Fibroblast of lung (primary cell): ENCODE measurements around the gene BAD. TPM values are rescaled to one million over a fixed set of nuclear protein-coding genes. Genes with fewer than 3 reads are reported as not detected.
"Not testable (repeated sequence)": the region's sequence is repeated elsewhere in the genome, so short reads cannot be mapped to it uniquely, and the experiment has no call there.

Source experiments
- DNase-seq, 2 donors: peaks; one replicate each; pipeline versions ENCODE4 v3.0.0 to v3.0.0-alpha.2; 2010; ENCODE audit warnings: low read depth in 2 of 2
- H2AFZ ChIP-seq: 2 replicates; pipeline ENCODE4 v1.5.1; 2012; ENCODE audit warnings: low read length, control low read depth, inconsistent platforms
- H3K27ac ChIP-seq: 2 replicates; pipeline ENCODE4 v1.5.1; 2011; ENCODE audit warnings: low read length, control low read depth; ENCODE audit not compliant: insufficient read depth
- H3K27me3 ChIP-seq: 2 replicates; pipeline ENCODE4 v1.5.1; 2011; ENCODE audit warnings: mild to moderate bottlenecking, low read length; ENCODE audit not compliant: control insufficient read depth, insufficient read depth
- H3K36me3 ChIP-seq: 2 replicates; pipeline ENCODE4 v1.5.1; 2011; ENCODE audit warnings: low read length; ENCODE audit not compliant: control insufficient read depth, insufficient read depth
- H3K4me1 ChIP-seq: 2 replicates; pipeline ENCODE4 v1.5.1; 2011; ENCODE audit warnings: low read length; ENCODE audit not compliant: control insufficient read depth, insufficient read depth; ENCODE audit errors: extremely low read depth
- H3K4me2 ChIP-seq: 2 replicates; pipeline ENCODE4 v1.5.1; 2011; ENCODE audit warnings: low read length, control low read depth; ENCODE audit not compliant: insufficient read depth; ENCODE audit errors: extremely low read depth
- H3K4me3 ChIP-seq, 4 experiments: fragments of 200-600 bp in 1 of 4; sonication (generic) in 1 of 4; replicated peaks in 1 of 4; 2 replicates each; pipeline ENCODE4 v1.5.1; 2011 to 2016; ENCODE audit warnings: low read length in 4 of 4, low read depth in 3 of 4, mild to moderate bottlenecking in 3 of 4, control low read depth in 2 of 4, inconsistent platforms in 1 of 4, mixed read lengths in 1 of 4; ENCODE audit not compliant: insufficient read depth in 1 of 4; ENCODE audit errors: control extremely low read depth in 1 of 4
- H3K79me2 ChIP-seq: 2 replicates; pipeline ENCODE4 v1.5.1; 2012; ENCODE audit warnings: mild to moderate bottlenecking, low read length, inconsistent platforms; ENCODE audit not compliant: control insufficient read depth, insufficient read depth
- H3K9ac ChIP-seq: 2 replicates; pipeline ENCODE4 v1.5.1; 2011; ENCODE audit warnings: mild to moderate bottlenecking, low read length, control low read depth; ENCODE audit not compliant: insufficient read depth
- H3K9me3 ChIP-seq: 2 replicates; pipeline ENCODE4 v1.5.1; 2012; ENCODE audit warnings: low read depth, low read length; ENCODE audit not compliant: control insufficient read depth, insufficient read depth
- H4K20me1 ChIP-seq: 2 replicates; pipeline ENCODE4 v1.5.1; 2011; ENCODE audit warnings: low read length; ENCODE audit not compliant: control insufficient read depth, insufficient read depth; ENCODE audit errors: extremely low read depth
- EZH2 ChIP-seq: IDR thresholded peaks from 2 replicates; pipeline ENCODE4 v1.5.1; 2012; ENCODE audit warnings: low read length, control low read depth, mild to moderate bottlenecking; ENCODE audit errors: missing control alignments
- polyA plus RNA-seq, 2 donors: library from polyadenylated mRNA; depleted of rRNA in 1 of 2; stranded (reverse) in 1 of 2; unstranded in 1 of 2; fragments of >200 nt; gene quantifications; 2 replicates each; pipeline ENCODE4 v1.2.1, GENCODE V29; 2011 to 2012; ENCODE audit warnings: missing spikeins in 1 of 2
- total RNA-seq: library from RNA; depleted of rRNA; stranded (reverse); fragments of >200 nt; gene quantifications from 2 replicates; pipeline ENCODE4 v1.2.1, GENCODE V29; 2014
- TF ChIP-seq, protein P1 (sequence below), 2 donors: IDR thresholded peaks in 1 of 2; conservative IDR thresholded peaks in 1 of 2; 1 replicate in 1 of 2; 2 replicates in 1 of 2; pipeline ENCODE4 v1.5.1; 2011 to 2012; ENCODE audit warnings: low read length in 2 of 2, control low read depth in 1 of 2, inconsistent platforms in 1 of 2, low read depth in 1 of 2, mild to moderate bottlenecking in 1 of 2

BAD gene
- total and polyA plus RNA-seq, 2 donors (not counting 1 experiment from before 2014, with no cell fraction given), result 31.6 to 79.9 TPM

DNA sequence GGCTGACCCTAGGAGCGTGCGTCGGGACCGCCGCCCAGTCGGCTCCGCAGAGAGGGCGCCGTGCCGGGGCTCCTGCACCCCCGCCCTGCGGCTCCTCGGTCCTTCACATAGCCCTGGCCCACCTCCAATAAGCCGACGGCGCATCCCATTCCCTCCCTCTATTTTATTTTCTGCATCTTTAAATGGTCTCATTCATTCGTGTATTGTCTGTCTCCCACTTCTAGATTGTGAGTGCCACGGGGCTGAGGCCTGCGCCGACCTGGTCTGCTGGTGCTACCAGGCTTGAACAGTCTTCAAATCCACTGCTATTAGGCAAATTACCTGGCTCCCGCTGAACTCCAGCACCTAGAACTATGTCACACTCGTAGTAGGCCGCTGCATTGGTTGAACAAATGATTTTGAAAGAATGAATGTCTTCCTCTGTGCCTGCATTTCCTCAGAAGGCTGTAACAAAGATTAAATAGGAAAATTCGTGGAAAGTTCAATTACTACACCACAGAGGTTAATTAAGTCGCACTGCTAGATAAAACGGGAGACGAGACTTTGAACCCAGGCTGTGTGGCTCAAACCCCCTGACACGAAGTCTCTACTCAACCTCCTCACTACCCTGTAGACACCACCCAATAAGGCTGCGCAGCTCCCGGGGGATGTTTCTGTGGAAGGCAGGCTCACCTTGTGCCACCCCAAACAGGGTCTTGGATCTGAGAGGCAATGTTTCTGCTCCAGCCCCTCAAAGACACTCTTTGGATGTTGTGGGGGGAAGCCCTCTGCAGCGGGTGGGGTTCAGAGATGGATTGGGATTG lies 36.5 kb downstream of the BAD start:
- peak overlapping the region; percentile 68 for H3K4me2 ChIP-seq
- peak overlapping the region; percentile 24 to 87 (median 82) for H3K4me3 ChIP-seq
- peaks cover 4% of the 10 kb centered on the region for H3K36me3 ChIP-seq
- peaks cover 20% of the 10 kb centered on the region for H3K4me1 ChIP-seq
- H3K9me3 ChIP-seq, result no peaks in the 10 kb centered on the region
- peak overlapping the region; percentile 14 for H3K27ac ChIP-seq
- no peak for DNase-seq
- no peaks in the 10 kb centered on the region for H3K27me3 ChIP-seq
- peaks cover 43% of the 10 kb centered on the region for H3K79me2 ChIP-seq
- H2AFZ ChIP-seq, result peak overlapping the region; percentile 53
- TF ChIP-seq EZH2, result no peak
- TF ChIP-seq, protein P1, sequence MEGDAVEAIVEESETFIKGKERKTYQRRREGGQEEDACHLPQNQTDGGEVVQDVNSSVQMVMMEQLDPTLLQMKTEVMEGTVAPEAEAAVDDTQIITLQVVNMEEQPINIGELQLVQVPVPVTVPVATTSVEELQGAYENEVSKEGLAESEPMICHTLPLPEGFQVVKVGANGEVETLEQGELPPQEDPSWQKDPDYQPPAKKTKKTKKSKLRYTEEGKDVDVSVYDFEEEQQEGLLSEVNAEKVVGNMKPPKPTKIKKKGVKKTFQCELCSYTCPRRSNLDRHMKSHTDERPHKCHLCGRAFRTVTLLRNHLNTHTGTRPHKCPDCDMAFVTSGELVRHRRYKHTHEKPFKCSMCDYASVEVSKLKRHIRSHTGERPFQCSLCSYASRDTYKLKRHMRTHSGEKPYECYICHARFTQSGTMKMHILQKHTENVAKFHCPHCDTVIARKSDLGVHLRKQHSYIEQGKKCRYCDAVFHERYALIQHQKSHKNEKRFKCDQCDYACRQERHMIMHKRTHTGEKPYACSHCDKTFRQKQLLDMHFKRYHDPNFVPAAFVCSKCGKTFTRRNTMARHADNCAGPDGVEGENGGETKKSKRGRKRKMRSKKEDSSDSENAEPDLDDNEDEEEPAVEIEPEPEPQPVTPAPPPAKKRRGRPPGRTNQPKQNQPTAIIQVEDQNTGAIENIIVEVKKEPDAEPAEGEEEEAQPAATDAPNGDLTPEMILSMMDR (conservative IDR thresholded peaks at IDR 0.05 in 1 of 2, IDR thresholded peaks at IDR 0.05 in 1 of 2; ENCODE audit: low read depth in 1 of 2, low read length in 2 of 2), result no peak
- H3K9ac ChIP-seq, result no peak overlapping the region
- no peaks in the 10 kb centered on the region for H4K20me1 ChIP-seq

DNA sequence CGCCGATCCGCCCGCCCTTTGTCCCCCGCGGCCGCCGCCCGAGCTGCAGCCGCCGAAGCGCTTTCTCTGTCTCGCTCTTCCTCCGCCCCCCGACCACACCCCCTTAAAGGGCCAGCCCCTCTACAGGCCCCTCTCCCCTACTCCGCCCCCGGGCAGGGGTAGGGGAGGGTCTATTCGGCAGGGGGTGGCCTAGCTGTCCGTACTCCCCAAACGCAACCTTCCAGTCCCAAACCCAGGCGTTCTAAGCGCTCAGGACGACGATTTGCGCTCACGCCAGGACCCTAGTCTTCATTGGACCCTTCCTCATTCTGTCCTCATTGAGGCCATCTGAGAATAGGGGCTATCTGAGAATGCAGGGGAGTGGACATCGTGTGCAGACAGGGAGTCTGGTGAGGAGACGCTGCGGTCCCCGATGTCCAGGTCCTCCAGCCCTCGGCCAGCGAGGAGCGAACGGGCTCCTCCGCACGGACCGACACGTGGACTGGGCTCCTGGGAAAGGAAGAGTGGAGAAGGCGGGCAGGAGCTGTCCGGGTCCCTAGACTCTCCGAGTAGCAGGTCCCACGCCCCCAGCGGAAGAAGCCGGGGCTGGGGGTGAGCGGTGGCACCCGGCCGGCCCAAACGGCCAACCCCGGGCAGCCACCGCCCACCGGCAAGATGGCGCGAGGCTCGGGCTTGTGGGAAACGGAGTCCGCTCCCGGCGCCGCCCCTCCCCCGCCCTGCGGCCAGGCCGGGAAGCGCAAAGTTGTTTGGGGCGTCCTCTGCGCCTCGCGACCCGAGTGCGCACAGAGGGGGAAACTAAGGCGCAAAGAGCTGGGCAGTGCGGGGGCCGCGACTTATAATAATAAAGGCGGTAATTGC lies 37.4 kb downstream of the BAD start, which contains the start of gene PPP1R14B:
Gene PPP1R14B (minus strand): TSS at position 73 of the 858 bp plus-strand sequence. CDS start 270 bp downstream, outside the sequence.
- no peaks in the 10 kb centered on the region for H3K27me3 ChIP-seq
- peak within 1 kb of the TSS; percentile 79 for H3K9ac ChIP-seq
- no peaks in the 10 kb centered on the region for H4K20me1 ChIP-seq
- H3K4me3 ChIP-seq, result peak within 1 kb of the TSS; percentile 86 to 97 (median 94)
- H3K4me1 ChIP-seq, result peaks cover 20% of the 10 kb centered on the region
- peak within 1 kb of the TSS; percentile 85 for H2AFZ ChIP-seq
- no peaks in the 10 kb centered on the region for H3K9me3 ChIP-seq
- TF ChIP-seq, protein P1 (conservative IDR thresholded peaks at IDR 0.05 in 1 of 2, IDR thresholded peaks at IDR 0.05 in 1 of 2; ENCODE audit: low read depth in 1 of 2, low read length in 2 of 2), result no peak
- TF ChIP-seq EZH2, result no peak
- peak; percentile 77 to 85 for DNase-seq
- peaks cover 4% of the 10 kb centered on the region for H3K36me3 ChIP-seq
- H3K27ac ChIP-seq, result peak within 1 kb of the TSS; percentile 88
- peak within 1 kb of the TSS; percentile 99 for H3K4me2 ChIP-seq
- H3K79me2 ChIP-seq, result peaks cover 43% of the 10 kb centered on the region

DNA sequence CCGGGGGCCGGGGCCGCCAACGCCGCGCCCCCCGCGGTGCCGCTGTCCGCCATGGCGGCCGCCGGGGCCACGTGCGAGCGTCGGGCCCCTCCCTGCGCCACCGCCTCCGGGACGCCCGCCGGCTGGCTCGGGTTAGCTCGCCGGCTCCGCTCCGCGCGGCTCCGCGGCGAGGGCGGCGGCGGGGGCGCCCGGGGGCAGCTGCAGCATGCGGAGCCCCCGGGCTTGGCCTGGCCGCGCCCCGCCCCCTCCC lies 37.9 kb downstream of the BAD start:
- H3K9ac ChIP-seq, result peak overlapping the region; percentile 79
- peak overlapping the region in 2 of 4 experiments; percentile 92 to 97 for H3K4me3 ChIP-seq
- peaks cover 20% of the 10 kb centered on the region for H3K4me1 ChIP-seq
- not testable (repeated sequence) for H3K27me3 ChIP-seq, DNase-seq, H3K4me2 ChIP-seq, H3K27ac ChIP-seq, H2AFZ ChIP-seq, H4K20me1 ChIP-seq, H3K36me3 ChIP-seq, H3K9me3 ChIP-seq
- peaks cover 39% of the 10 kb centered on the region for H3K79me2 ChIP-seq
